NB4 (cell line): ENCODE measurements around the gene RSPH1.

Experiments used
- MYC ChIP-seq: IDR thresholded peaks from 2 replicates; pipeline ENCODE4 v1.6.1; 2011; ENCODE audit warnings: low read depth, low read length
- POLR2A ChIP-seq: IDR thresholded peaks from 2 replicates; pipeline ENCODE4 v1.6.1; 2011; ENCODE audit warnings: mild to moderate bottlenecking; ENCODE audit not compliant: insufficient read length; ENCODE audit errors: extremely low read depth
- TF ChIP-seq, protein P1 (sequence below): IDR thresholded peaks from one replicate; pipeline ENCODE4 v1.5.1; 2012; ENCODE audit warnings: low read depth, low read length
- TF ChIP-seq, protein P2 (sequence below): IDR thresholded peaks from 2 replicates; pipeline ENCODE4 v1.6.1; 2011; ENCODE audit warnings: low read depth, low read length

DNA sequence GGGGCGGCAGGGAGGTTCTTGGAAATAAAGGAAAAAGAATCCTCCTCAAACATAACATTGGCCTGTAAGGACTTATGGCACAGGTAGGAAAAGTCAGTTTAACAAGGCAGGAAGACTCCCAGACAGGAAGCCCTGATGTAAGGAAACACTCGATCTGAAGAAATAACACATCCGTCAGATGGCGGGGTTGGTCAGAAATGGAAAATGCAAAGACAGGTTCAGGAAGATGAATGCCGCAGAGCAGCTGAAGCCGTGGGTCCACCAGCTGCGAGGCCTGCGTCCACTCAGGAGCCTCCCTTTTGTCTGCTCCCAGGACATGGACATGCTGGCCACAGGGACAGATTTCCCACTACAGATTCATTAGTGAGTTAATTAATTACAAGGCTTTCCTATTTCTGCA is 3.8 kb downstream of the RSPH1 start:
- TF ChIP-seq, protein P1, sequence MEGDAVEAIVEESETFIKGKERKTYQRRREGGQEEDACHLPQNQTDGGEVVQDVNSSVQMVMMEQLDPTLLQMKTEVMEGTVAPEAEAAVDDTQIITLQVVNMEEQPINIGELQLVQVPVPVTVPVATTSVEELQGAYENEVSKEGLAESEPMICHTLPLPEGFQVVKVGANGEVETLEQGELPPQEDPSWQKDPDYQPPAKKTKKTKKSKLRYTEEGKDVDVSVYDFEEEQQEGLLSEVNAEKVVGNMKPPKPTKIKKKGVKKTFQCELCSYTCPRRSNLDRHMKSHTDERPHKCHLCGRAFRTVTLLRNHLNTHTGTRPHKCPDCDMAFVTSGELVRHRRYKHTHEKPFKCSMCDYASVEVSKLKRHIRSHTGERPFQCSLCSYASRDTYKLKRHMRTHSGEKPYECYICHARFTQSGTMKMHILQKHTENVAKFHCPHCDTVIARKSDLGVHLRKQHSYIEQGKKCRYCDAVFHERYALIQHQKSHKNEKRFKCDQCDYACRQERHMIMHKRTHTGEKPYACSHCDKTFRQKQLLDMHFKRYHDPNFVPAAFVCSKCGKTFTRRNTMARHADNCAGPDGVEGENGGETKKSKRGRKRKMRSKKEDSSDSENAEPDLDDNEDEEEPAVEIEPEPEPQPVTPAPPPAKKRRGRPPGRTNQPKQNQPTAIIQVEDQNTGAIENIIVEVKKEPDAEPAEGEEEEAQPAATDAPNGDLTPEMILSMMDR, result no peak
- TF ChIP-seq POLR2A, result no peak
- TF ChIP-seq MYC, result no peak
- TF ChIP-seq, protein P2, sequence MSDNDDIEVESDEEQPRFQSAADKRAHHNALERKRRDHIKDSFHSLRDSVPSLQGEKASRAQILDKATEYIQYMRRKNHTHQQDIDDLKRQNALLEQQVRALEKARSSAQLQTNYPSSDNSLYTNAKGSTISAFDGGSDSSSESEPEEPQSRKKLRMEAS, result no peak
